CD4-positive, alpha-beta T cell treated with Interleukin-10 for 1 hour (primary cell): ENCODE results near the gene DUSP22.
"Not testable (repeated sequence)": the region's sequence is repeated elsewhere in the genome, so short reads cannot be mapped to it uniquely, and the experiment has no call there.

Source experiments
- DNase-seq: peaks from one replicate; pipeline ENCODE4 v3.0.0-alpha.2; 2020

The DUSP22 gene

GRCh38 chr6:366389-367297, 74.4 kb downstream of the DUSP22 start:
- DNase-seq = no peak

DNA sequence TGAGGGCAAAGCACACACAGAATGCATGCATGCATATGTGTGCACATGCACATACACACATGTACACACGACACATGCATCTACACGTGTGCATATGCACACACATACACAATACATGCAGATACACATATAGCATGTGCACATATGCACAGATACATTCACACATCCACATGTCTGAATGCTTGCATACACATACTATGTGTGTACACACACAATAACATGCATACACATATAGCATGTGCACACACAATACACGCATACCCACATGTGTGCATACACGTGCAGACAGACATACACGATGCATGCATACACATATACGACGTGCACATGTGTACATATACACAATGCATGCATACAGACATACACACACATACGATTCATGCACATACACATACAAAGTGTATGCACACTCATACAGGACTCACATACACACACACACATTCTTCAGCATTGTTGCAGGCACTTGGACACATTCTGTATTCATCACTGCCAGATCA, 75.1 kb downstream of the DUSP22 start:
- DNase-seq = no peak

GRCh38 chr6:367891-368630, 75.8 kb downstream of the DUSP22 start:
- no peak for DNase-seq

DNA sequence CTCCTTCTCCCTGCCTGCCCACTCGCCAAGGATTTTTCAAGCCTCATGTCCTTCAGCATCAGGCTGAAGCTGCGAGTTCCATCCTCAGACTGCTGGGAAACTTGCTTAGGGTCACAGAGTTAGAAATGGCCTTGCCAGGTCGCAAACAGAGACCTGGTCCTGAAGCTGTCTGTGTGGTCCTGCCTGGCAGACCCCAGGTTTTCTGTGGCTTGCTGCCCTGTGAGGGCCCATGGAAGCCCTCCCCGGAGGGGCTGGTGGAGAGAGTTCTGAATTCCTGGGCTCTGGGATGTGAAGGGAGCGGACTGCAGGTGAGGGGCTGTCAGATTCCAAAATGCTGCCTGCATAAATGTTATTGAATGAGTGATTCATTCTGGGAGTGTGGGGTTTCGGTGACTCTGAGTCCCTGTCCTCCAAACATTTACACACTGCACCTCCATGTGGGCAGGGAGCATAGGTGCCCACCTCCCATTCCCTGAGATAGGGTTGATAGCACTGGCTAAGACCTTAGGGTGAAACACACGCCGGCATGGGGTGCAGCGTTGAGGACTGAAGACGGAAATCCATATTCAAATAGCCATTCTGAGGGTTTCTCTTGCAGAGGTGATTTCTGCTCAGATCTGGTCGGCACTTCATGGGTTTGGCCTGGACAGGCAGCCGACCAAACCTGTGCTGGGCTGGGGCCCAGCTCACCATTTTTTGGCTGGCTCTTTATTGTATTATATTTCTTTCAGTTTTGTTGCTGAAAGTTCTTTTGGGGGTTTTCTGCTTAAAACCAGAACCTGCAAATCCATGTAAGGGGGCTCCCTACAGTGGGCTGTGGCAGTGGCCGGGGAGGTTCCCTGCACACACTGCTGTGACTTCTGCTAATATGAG, 77.5 kb downstream of the DUSP22 start:
- no peak for DNase-seq

DNA sequence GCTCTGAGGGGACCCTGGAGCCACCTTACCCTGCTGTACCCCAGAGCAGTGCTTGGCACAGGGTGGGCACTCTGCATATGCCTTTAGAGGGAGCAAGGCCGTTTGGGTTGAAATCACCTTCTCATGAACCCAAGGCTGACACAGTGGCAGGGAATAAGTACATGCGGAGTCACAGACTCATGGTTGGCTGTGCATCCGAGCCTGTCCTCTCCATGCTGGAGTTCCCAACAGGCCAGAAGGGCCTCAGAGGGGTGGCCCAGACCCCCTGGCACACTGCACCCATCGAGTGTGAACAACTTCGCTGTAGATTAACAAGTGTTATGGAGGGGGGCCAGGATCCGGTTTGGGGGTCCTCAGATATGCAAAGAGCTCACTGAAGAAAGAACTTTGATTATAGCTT, 78.3 kb downstream of the DUSP22 start:
- DNase-seq = no peak

- DNase-seq = not testable (repeated sequence)
Observed at GRCh38 chr6:371851-372250, 79.6 kb downstream of the DUSP22 start.

DNA sequence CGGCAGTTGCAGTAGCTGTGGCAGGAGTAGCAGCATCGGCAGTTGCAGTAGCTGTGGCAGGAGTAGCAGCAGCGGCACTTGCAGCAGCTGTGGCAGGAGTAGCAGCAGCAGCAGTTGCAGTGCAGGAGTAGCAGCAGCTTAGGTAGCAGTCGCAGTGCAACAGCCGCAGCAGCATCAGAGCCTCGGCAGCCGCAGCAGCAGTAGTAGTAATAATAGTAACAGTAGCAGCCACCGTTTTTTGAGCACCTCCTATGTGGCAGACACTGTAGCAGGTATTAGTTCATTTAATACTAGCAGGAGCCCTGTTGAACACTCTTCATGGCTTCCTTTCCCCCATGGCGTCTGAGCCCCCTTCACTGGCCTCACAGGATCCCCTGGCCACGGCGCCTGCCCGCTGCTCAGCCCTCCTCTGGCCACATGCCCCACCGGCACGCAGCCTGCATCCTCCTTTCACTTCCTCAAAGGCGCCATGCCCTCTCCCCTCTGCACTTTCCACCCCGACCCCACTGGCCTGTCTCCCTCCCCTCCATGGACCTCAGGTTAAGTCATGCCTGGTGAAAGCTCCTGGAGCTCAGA, 80.1 kb downstream of the DUSP22 start:
- no peak for DNase-seq

DNA sequence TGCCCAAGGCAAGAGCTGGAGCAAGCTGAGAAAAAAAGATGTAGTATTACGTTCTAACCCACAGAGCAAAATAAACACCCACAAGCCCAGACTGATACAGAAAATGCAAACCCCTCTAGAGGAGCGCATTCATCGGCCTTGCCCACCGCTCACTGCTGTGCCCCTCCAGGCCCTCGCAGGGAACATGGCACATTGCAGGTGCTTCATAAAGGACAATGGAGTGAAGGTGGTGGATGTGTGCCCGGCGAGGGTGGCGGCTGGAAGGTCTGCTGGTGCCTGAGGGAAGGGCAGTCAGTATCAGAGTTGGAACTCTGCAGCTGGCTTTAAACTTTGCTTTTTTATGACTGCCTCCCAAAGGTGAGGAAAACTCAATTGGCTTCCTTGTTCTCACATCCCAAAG, 80.7 kb downstream of the DUSP22 start:
- DNase-seq = no peak

- DNase-seq = no peak
Observed at GRCh38 chr6:373773-374724, 81.8 kb downstream of the DUSP22 start.

- no peak for DNase-seq
Observed at GRCh38 chr6:374956-375355, 82.7 kb downstream of the DUSP22 start.

- no peak for DNase-seq
Observed at GRCh38 chr6:376827-377640, 84.7 kb downstream of the DUSP22 start.

DNA sequence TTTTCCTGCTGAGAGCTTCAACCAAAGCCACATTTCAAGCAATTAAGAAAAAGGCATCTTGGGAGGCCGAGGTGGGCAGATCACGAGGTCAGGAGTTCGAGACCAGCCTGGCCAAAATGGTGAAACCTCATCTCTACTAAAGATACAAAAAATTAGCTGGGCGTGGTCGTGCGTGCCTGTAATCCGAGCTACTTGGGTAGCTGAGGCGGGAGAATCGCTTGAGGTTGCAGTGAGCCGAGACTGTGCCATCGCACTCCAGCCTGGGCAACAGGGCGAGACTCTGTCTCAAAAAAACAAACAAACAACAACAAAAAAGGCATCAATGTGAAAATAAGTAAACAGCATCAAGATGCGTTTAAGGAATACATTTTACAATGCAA, 85.3 kb downstream of the DUSP22 start:
- not testable (repeated sequence) for DNase-seq

DNA sequence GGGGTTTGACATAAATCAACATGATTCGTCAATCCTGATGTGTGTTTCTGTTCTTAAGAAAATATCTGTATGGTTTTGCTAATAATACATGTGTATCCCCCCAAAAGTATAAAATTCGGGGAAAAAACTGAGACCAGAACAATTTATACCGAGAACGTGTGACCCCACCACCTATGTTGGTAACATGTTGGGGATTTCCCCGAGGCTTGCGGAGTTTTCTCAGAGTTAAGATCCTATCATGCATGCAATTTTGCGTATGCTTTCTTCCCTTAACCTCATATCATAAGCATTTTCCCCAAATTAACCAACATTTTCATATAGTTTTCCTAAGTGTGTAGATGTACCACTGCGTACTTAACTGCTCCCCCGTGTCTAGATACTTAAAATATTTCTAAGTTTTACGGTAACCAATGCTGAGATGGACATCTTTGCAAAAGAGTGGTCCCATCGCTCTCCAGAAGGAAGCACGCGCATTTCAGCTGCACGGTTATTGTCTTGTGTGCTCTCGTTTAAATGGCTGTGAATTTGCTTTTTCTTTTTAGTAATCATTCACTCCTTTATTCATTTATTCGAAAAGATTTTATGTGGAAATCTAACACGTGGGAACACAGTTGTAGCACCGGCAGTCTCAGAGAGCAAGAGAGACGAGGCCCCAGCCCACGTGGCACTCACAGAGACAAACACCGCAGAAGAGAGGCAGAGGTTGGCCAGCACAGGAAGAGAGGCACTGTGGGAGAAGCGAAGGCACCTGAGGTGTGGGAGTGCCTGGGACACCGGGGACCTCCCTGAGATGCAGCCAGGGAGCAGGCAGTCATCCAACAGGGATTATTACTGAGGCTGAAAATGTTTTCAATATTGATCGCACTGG, 86.0 kb downstream of the DUSP22 start:
- no peak for DNase-seq

GRCh38 chr6:378958-379409, 86.7 kb downstream of the DUSP22 start:
- DNase-seq = no peak

GRCh38 chr6:379410-380181, 87.3 kb downstream of the DUSP22 start:
- no peak for DNase-seq

DNA sequence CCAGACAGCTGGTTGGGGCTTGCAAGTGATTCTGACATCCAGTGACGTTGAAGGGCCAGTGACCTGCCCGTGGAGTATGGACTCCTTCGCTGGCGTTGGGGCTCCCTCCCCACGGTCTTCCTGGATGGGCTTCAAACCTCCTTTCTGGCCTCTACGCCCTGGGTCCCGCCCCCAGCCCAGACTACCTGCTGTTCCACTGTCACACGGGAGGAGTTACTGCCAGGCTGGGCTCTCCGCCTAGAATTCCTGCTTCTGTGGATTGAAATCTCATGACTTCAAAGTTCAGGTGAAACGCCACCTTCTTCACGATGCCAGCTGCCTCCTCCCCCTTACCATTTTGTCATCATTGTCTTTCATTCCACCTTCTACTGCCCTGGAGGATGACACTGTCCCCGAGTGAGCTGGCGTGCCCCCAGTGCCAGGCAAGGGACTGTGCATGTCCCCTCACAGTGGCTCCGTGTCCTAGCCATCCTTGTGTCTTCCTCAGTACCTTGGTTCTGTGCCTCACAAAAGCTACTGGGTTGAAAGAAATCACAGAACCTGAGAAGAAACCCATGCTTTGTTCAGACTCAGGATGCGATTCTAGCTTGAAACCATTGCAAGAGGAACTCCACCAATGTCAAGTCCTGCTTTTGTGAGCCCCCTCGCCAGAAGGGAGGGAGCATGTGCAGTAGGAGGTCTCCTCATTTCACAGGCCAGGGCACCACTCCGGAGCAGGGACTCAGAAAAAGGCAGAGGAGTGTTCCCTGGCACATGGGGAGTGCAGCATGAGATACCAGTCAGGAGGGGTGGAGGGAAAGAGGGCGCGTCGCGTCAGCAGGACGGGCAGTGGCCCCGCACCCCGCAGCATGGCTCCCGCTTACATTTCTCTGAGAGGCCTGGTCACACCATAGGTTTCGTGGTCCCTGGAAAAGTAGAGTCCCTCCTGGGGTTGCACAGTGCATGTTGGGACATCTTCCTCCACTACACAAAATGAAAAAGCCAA, 88.2 kb downstream of the DUSP22 start:
- no peak for DNase-seq

- no peak for DNase-seq
Observed at GRCh38 chr6:381742-382461, 89.6 kb downstream of the DUSP22 start.
